GM19452 (cell line): ENCODE results near the gene CITED1.
"Not testable (repeated sequence)": the region's sequence is repeated elsewhere in the genome, so short reads cannot be mapped to it uniquely, and the experiment has no call there.

Experiments
- ATAC-seq: cut with Tn5 transposase; IDR thresholded peaks from one replicate; pipeline ENCODE4 v1.9.1; 2021; ENCODE audit not compliant: unreplicated experiment

Gene CITED1

GRCh38 chrX:72305286-72306084 is at the start of gene CITED1:
Gene CITED1, minus strand, starts transcription at chrX:72305914. Its CDS starts 3,045 bp downstream, at chrX:72302869.
- ATAC-seq = no peak

GRCh38 chrX:72352786-72353185 is 47.1 kb upstream of the CITED1 start:
- no peak for ATAC-seq

- no peak for ATAC-seq
Measured at GRCh38 chrX:72351606-72352334, 46.1 kb upstream of the CITED1 start.

GRCh38 chrX:72349190-72349589 is 43.5 kb upstream of the CITED1 start:
- no peak for ATAC-seq

- no peak for ATAC-seq
Measured at GRCh38 chrX:72348247-72348979, 42.7 kb upstream of the CITED1 start.

- no peak for ATAC-seq
Measured at GRCh38 chrX:72347366-72347765, 41.7 kb upstream of the CITED1 start.

- ATAC-seq = no peak
Measured at GRCh38 chrX:72346302-72346949, 40.7 kb upstream of the CITED1 start.

GRCh38 chrX:72340626-72341025 is 34.9 kb upstream of the CITED1 start:
- no peak for ATAC-seq

- ATAC-seq = no peak
Measured at GRCh38 chrX:72340041-72340440, 34.3 kb upstream of the CITED1 start.

- no peak for ATAC-seq
Measured at GRCh38 chrX:72330131-72330530, 24.4 kb upstream of the CITED1 start.

GRCh38 chrX:72326605-72327300 is 21.0 kb upstream of the CITED1 start:
- ATAC-seq = no peak

- not testable (repeated sequence) for ATAC-seq
Measured at GRCh38 chrX:72319651-72320050, 13.9 kb upstream of the CITED1 start.

- no peak for ATAC-seq
Measured at GRCh38 chrX:72317139-72317538, 11.4 kb upstream of the CITED1 start.

- ATAC-seq = no peak
Measured at GRCh38 chrX:72316408-72317110, 10.8 kb upstream of the CITED1 start.

GRCh38 chrX:72314881-72315280 is 9.2 kb upstream of the CITED1 start:
- no peak for ATAC-seq

GRCh38 chrX:72313707-72314641 is 8.3 kb upstream of the CITED1 start:
- no peak for ATAC-seq

- ATAC-seq = no peak
Measured at GRCh38 chrX:72312311-72312940, 6.7 kb upstream of the CITED1 start.

GRCh38 chrX:72309297-72310071 is 3.8 kb upstream of the CITED1 start:
- no peak for ATAC-seq
